Tongue (tissue), 2 donors: ENCODE data around the gene CASK. TPM values are rescaled to one million over a fixed set of nuclear protein-coding genes. Genes with fewer than 3 reads are reported as not detected.

Experiments
- DNase-seq: peaks from one replicate; pipeline ENCODE4 v3.0.0-alpha.2; 2015
- total RNA-seq: library from RNA; depleted of rRNA; stranded (reverse); fragments of >200 nt; gene quantifications from one replicate; pipeline ENCODE4 v1.2.3, GENCODE V29; 2014

CASK gene
- total RNA-seq, 1 donor from 2014 or later: 92.8 TPM

- no peak for DNase-seq
Observed at GRCh38 chrX:41828826-41829225, 94.5 kb downstream of the CASK start.

- no peak for DNase-seq
Observed at GRCh38 chrX:41827886-41828285, 95.5 kb downstream of the CASK start.

- no peak for DNase-seq
Observed at GRCh38 chrX:41825796-41826195, 97.6 kb downstream of the CASK start.

GRCh38 chrX:41824551-41824950 is 98.8 kb downstream of the CASK start:
- no peak for DNase-seq

GRCh38 chrX:41823402-41823801 is 100.0 kb downstream of the CASK start:
- no peak for DNase-seq

- DNase-seq: no peak
Observed at GRCh38 chrX:41822892-41823291, 100.5 kb downstream of the CASK start.

GRCh38 chrX:41808047-41808446 is 115.3 kb downstream of the CASK start:
- DNase-seq: no peak

GRCh38 chrX:41802958-41803357 is 120.4 kb downstream of the CASK start:
- no peak for DNase-seq

GRCh38 chrX:41799661-41800060 is 123.7 kb downstream of the CASK start:
- peak; percentile 3 for DNase-seq

GRCh38 chrX:41796577-41796976 is 126.8 kb downstream of the CASK start:
- no peak for DNase-seq

- DNase-seq: no peak
Observed at GRCh38 chrX:41796046-41796445, 127.3 kb downstream of the CASK start.

GRCh38 chrX:41789374-41789773 is 134.0 kb downstream of the CASK start:
- DNase-seq: no peak

- no peak for DNase-seq
Observed at GRCh38 chrX:41785685-41786084, 137.7 kb downstream of the CASK start.

GRCh38 chrX:41781500-41781899 is 141.9 kb downstream of the CASK start:
- DNase-seq: no peak

- no peak for DNase-seq
Observed at GRCh38 chrX:41779941-41780340, 143.4 kb downstream of the CASK start.

- DNase-seq: peak; percentile 58
Observed at GRCh38 chrX:41779030-41779564, 144.3 kb downstream of the CASK start.

- no peak for DNase-seq
Observed at GRCh38 chrX:41761702-41762101, 161.7 kb downstream of the CASK start.

GRCh38 chrX:41761169-41761568 is 162.2 kb downstream of the CASK start:
- no peak for DNase-seq

- peak; percentile 5 for DNase-seq
Observed at GRCh38 chrX:41759817-41760216, 163.5 kb downstream of the CASK start.

- no peak for DNase-seq
Observed at GRCh38 chrX:41758401-41758800, 165.0 kb downstream of the CASK start.

- DNase-seq: no peak
Observed at GRCh38 chrX:41750716-41751115, 172.6 kb downstream of the CASK start.

- DNase-seq: no peak
Observed at GRCh38 chrX:41739871-41740270, 183.5 kb downstream of the CASK start.

GRCh38 chrX:41737065-41737464 is 186.3 kb downstream of the CASK start:
- DNase-seq: peak; percentile 2

- peak; percentile 2 for DNase-seq
Observed at GRCh38 chrX:41734530-41734929, 188.8 kb downstream of the CASK start.

GRCh38 chrX:41733939-41734338 is 189.4 kb downstream of the CASK start:
- DNase-seq: no peak
